Tibial nerve (tissue), 4 donors: ENCODE data around the gene LBHD2. TPM values are rescaled to one million over a fixed set of nuclear protein-coding genes. Genes with fewer than 3 reads are reported as not detected.

Experiments
- DNase-seq, 2 donors: peaks; one replicate each; pipeline ENCODE4 v3.0.0-alpha.2; 2019; ENCODE audit warnings: low spot score in 2 of 2
- H3K27ac ChIP-seq, 4 donors: fragments of 200-600 bp; sonication (generic) in 3 of 4; one replicate each; pipeline ENCODE4 v1.5.1; 2017 to 2019; ENCODE audit warnings: mild to moderate bottlenecking in 1 of 4
- H3K27me3 ChIP-seq, 2 donors: fragments of 200-600 bp; sonication (generic) in 1 of 2; one replicate each; pipeline versions ENCODE4 v1.5.1 to v1.6.0; 2017 to 2019
- H3K36me3 ChIP-seq, 3 donors: fragments of 200-600 bp; sonication (generic); one replicate each; pipeline ENCODE4 v1.5.1; 2018 to 2019
- H3K4me1 ChIP-seq, 4 donors: fragments of 200-600 bp; sonication (generic) in 3 of 4; one replicate each; pipeline ENCODE4 v1.5.1; 2017 to 2019
- H3K4me3 ChIP-seq, 4 donors: fragments of 200-600 bp; sonication (generic) in 3 of 4; one replicate each; pipeline ENCODE4 v1.5.1; 2017 to 2019; ENCODE audit warnings: mild to moderate bottlenecking in 1 of 4, moderate library complexity in 1 of 4
- H3K9me3 ChIP-seq, 4 donors: fragments of 200-600 bp; sonication (generic) in 3 of 4; one replicate each; pipeline ENCODE4 v1.5.1; 2017 to 2019
- EP300 ChIP-seq, 2 donors: sonication (generic); formaldehyde crosslinking; IDR thresholded peaks; one replicate each; pipeline ENCODE4 v1.6.1; 2017; ENCODE audit warnings: antibody characterized with exemption in 2 of 2, mild to moderate bottlenecking in 1 of 2
- POLR2A ChIP-seq, 2 donors: fragments of 450-650 bp; IDR thresholded peaks; one replicate each; pipeline ENCODE4 v1.6.1; 2017; ENCODE audit warnings: antibody characterized with exemption in 2 of 2, mild to moderate bottlenecking in 2 of 2, moderate library complexity in 2 of 2
- WGBS, 2 donors: methylation state at CpG; one replicate each; pipeline ENCODE4 v1.1.5; 2018; 5-methylcytosine and 5-hydroxymethylcytosine counted together
- total RNA-seq, 4 donors: library from RNA; depleted of rRNA; stranded (reverse); fragments of >200 nt; gene quantifications; one replicate each; pipeline ENCODE4 v1.1.0, GENCODE V29; 2016
- TF ChIP-seq, protein P1 (sequence below), 5 experiments: fragments of 200-600 bp in 3 of 5; fragments of 450-650 bp in 2 of 5; sonication (generic) in 3 of 5; IDR thresholded peaks; one replicate each; pipeline ENCODE4 v1.5.1; 2016 to 2019; ENCODE audit warnings: antibody characterized with exemption in 5 of 5, mild to moderate bottlenecking in 3 of 5, moderate library complexity in 2 of 5

Gene LBHD2
- total RNA-seq, 4 donors from 2014 or later, result not detected

DNA sequence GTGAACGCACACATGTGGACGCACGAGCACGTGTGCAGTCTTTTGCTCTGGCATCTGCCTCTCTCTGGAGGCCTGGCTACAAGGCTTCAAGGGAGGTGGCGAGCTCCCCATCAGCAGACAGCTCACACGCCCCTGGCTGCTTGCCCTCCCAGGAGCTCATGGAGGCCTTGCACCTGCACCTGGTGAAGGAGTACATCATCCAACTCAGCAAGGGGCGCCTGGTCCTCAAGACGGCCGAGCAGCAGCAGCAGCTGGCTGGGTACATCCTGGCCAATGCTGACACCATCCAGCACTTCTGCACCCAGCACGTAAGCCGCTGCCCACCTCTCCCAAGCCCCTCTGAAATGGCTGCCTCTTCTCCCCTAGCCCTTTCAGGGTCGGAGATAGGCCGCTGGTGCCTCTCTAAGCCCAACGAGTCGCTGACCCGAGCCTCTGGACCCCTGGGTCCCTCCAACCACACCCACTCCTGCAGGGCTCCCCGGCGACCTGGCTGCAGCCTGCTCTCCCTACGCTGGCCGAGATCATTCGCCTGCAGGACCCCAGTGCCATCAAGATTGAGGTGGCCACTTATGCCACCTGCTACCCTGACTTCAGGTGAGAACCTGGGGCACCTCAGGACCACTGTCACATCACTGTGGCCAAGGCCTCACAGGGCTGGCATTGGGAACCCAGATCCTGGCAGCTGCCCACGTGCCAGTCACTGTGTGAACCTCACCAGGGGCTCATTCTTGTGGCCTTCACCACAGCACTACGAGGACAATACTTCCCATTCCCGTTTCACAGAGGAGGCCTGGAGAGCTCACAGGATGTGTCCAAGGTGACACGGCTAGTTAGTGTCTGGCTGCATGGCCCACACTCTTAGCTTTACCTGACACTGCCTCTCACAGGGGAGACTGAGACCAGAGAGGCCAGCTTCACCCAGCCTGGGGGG is 49.5 kb downstream of the LBHD2 start:
- H3K4me3 ChIP-seq, result no peak overlapping the region
- H3K27me3 ChIP-seq, result peaks cover 0 to under 1% of the 10 kb centered on the region in 2 donors
- no peak for DNase-seq
- 86 to 89% methylated on average over 23 to 24 of the region's 25 CpGs for WGBS, 2 donors
- H3K9me3 ChIP-seq, result no peaks in the 10 kb centered on the region
- no peak overlapping the region for H3K27ac ChIP-seq
- H3K4me1 ChIP-seq, result peaks cover 0 to 35% (median 0%) of the 10 kb centered on the region in 4 donors
- no peak for TF ChIP-seq POLR2A (IDR thresholded peaks at IDR 0.05)
- H3K36me3 ChIP-seq, result peaks cover 0 to 67% (median 0%) of the 10 kb centered on the region in 3 donors

DNA sequence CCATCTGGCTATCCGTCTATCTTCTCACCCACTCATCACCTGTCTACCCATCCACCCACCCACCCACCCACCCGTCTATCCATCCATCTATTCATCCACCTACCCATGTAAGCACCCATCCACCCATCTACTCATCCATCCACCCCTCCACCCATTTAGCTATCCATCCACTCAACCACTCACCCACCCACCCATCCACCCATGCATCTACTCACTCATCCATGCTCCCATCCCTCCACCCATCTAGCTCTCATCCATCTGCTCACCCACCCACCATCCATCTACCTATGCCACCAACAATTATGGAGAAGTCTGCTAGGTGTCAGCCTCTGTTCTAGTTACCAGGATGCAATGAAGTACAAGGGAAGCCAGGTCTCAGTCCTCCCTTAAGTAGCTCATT is 50.4 kb downstream of the LBHD2 start:
- no peak overlapping the region for H3K4me3 ChIP-seq
- no peaks in the 10 kb centered on the region for H3K9me3 ChIP-seq
- peaks cover 0 to 36% (median 4%) of the 10 kb centered on the region in 4 donors for H3K4me1 ChIP-seq
- peaks cover 0 to 66% (median 0%) of the 10 kb centered on the region in 3 donors for H3K36me3 ChIP-seq
- DNase-seq, result no peak
- peaks cover 0 to 10% of the 10 kb centered on the region in 2 donors for H3K27me3 ChIP-seq
- WGBS, 2 donors, result 45 to 97% methylated on average over 2 of the region's 2 CpGs
- H3K27ac ChIP-seq, result no peak overlapping the region
- TF ChIP-seq EP300 (IDR thresholded peaks at IDR 0.05), result no peak
- TF ChIP-seq, protein P1, sequence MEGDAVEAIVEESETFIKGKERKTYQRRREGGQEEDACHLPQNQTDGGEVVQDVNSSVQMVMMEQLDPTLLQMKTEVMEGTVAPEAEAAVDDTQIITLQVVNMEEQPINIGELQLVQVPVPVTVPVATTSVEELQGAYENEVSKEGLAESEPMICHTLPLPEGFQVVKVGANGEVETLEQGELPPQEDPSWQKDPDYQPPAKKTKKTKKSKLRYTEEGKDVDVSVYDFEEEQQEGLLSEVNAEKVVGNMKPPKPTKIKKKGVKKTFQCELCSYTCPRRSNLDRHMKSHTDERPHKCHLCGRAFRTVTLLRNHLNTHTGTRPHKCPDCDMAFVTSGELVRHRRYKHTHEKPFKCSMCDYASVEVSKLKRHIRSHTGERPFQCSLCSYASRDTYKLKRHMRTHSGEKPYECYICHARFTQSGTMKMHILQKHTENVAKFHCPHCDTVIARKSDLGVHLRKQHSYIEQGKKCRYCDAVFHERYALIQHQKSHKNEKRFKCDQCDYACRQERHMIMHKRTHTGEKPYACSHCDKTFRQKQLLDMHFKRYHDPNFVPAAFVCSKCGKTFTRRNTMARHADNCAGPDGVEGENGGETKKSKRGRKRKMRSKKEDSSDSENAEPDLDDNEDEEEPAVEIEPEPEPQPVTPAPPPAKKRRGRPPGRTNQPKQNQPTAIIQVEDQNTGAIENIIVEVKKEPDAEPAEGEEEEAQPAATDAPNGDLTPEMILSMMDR (IDR thresholded peaks at IDR 0.05), result no peak
- no peak for TF ChIP-seq POLR2A (IDR thresholded peaks at IDR 0.05)

DNA sequence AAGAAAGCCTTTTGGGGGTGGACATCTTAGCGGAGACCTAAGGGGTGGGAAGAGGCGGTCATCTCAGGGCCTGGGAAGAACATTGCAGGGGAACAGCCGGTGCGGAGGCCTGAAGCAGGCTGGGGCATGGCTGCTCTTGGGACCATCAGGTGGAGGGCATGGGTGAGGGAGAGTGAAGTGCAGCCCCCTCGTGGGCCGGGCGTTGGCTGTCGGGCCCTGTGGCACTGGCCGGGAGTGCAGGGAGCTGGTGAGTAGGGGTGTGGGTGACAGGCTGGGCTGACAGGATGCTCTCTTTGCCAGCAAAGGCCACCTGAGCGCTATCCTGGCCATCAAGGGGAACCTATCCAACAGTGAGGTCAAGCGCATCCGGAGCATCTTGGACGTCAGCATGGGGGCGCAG is 50.9 kb downstream of the LBHD2 start:
- peaks cover 0 to 32% (median 4%) of the 10 kb centered on the region in 4 donors for H3K4me1 ChIP-seq
- no peak overlapping the region for H3K27ac ChIP-seq
- no peaks in the 10 kb centered on the region for H3K9me3 ChIP-seq
- H3K27me3 ChIP-seq, result peaks cover 0 to 11% of the 10 kb centered on the region in 2 donors
- 89% methylated on average over 14 of the region's 14 CpGs for WGBS, 2 donors
- no peak overlapping the region for H3K4me3 ChIP-seq
- TF ChIP-seq, protein P1 (IDR thresholded peaks at IDR 0.05), result no peak
- no peak for TF ChIP-seq POLR2A (IDR thresholded peaks at IDR 0.05)
- DNase-seq, result no peak
- peaks cover 0 to 61% (median 0%) of the 10 kb centered on the region in 3 donors for H3K36me3 ChIP-seq

DNA sequence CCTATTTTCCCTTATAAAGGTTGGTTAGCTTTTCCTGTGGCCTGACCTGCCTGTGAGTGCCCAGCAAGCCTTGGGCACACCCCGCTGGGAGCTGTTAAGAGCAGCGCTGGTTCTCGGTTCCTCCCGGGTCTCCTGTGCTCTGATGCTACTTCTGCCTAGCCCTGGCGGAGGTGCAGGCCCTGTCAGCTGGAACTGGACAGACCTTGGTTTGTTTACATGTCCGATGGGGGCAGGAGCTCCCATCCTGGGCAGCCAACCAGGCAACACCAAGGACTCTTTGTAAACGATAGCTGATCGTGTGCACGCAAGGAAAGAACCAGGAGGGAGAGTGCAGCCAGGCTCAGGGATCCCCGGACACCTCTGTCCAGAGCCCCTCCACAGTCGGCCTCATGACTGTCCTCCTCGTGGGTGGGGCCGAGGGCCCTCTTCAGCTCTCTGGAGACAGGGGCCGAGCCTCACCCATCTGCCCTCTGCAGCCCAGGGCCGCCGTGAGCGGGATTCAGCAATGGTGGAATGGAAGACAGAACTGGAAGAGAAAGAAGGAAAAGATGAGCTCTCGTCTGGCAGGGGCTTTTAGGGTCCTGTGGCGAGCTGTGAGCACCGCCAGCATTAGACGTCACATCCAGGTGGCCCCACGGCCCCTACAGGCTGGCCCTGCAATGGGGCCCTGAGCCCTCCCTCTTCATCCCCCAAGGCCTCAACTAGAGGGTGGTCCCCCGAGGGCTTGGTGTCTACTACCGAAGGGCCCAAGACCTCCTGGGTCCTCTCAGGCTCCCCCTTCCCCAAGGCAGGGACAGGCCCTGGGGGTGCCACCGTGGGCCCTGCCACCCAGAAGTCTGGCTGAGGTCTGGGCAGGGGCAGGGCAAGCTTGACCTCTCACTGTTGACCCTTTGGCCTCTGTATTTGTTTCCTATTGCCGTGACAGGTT is 51.6 kb downstream of the LBHD2 start:
- Histone ChIP-seq H3K27me3 (peaks cover 0 to 16% of the 10 kb centered on the region in 2 donors), H3K36me3 (peaks cover 0 to 54% (median 0%) of the 10 kb centered on the region in 3 donors), H3K4me1 (peaks cover 0 to 25% (median 4%) of the 10 kb centered on the region in 4 donors), H3K4me3 (no peak overlapping the region), H3K9me3 (no peaks in the 10 kb centered on the region), H3K27ac (no peak overlapping the region)
- no peak for TF ChIP-seq POLR2A (IDR thresholded peaks at IDR 0.05)
- TF ChIP-seq, protein P1 (IDR thresholded peaks at IDR 0.05), result no peak
- no peak for TF ChIP-seq EP300 (IDR thresholded peaks at IDR 0.05)
- 78 to 81% methylated on average over 19 to 22 of the region's 26 CpGs for WGBS, 2 donors
- no peak for DNase-seq
